GM12864 (cell line): ENCODE measurements around the gene NPRL2.
A peak's percentile ranks its signal among the peaks of the same experiment; 100 is the strongest.

Experiments
- DNase-seq: peaks from one replicate; pipeline ENCODE4 v3.0.0-alpha.2; 2011; ENCODE audit warnings: low read depth
- H3K4me3 ChIP-seq: 2 replicates; pipeline ENCODE4 v1.5.1; 2011; ENCODE audit warnings: mild to moderate bottlenecking, low read depth, low read length, control low read depth
- CTCF ChIP-seq: IDR thresholded peaks from 2 replicates; pipeline ENCODE4 v1.5.1; 2011; ENCODE audit warnings: low read depth, mild to moderate bottlenecking, moderate library complexity, low read length, control low read depth, inconsistent platforms; ENCODE audit errors: missing control alignments

NPRL2 gene

GRCh38 chr3:50350213-50350526 lies 405 bp downstream of the NPRL2 start:
- no peak for TF ChIP-seq CTCF
- peak overlapping the region; percentile 67 for H3K4me3 ChIP-seq
- DNase-seq = no peak

DNA sequence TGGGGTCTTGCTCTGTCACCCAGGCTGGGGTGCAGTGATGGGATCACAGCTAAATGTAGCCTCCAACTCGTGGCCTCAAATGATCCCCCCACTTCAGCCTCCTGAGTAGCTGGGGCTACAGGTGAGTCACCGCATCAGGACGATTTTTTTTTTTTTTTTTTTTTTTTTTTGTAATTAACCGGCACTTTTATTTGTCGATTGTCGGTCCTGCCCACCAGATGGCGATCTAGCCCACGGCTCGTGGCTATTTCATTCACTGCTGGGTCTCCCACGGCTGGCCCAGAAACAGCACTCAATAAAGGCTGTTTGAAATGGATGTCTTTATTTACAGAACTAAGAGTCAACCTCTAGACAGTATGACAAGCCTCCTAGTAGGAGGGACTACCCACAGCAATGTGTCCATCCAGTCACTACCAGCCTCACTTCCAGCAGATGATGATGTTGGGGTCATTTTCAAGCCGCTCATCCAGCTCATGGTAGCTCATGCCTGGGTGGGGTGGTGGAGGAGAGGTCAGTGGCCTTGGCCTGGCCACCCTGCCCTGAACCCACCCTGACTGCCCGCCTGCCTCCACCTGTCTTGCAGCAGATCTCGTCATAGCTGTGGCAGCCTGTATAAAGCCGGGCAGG lies 3.3 kb downstream of the NPRL2 start:
- DNase-seq = no peak
- TF ChIP-seq CTCF = peak; percentile 62
- no peak overlapping the region for H3K4me3 ChIP-seq

- no peak for TF ChIP-seq CTCF
- no peak within 1 kb of the TSS; the same call in 1 of the 2 replicates for H3K4me3 ChIP-seq
- DNase-seq = no peak
Measured at GRCh38 chr3:50345586-50346234, 4.9 kb downstream of the NPRL2 start, which contains the start of gene ZMYND10. ZMYND10 (minus strand) TSS chr3:50345732; CDS start chr3:50345579, 153 bp downstream.

DNA sequence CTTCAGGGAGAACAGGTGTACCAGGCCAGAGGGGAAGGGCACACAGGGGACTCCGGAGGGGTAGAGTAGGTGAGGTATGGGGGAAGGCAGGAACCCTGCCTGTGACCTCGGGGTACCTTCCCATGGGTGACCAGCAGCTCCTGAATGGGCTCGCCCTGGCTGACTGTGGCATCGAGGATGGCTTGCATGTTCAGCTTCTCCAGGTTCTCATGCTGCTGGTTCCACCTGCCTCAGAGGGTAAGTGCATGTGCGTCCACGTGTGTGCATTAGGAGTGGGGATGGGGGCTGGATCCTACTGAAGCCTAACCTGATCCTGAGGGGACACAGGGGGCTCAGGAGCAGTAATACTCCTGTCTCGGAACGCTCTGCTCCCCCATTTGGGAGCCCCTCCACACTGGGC lies 5.6 kb downstream of the NPRL2 start:
- no peak overlapping the region for H3K4me3 ChIP-seq
- DNase-seq = no peak
- TF ChIP-seq CTCF = no peak

GRCh38 chr3:50342813-50343633 lies 7.6 kb downstream of the NPRL2 start:
- no peak for TF ChIP-seq CTCF
- no peak overlapping the region for H3K4me3 ChIP-seq
- no peak for DNase-seq

GRCh38 chr3:50341996-50342650 lies 8.5 kb downstream of the NPRL2 start:
- H3K4me3 ChIP-seq = no peak overlapping the region
- no peak for TF ChIP-seq CTCF
- no peak for DNase-seq
